Measurements from ENCODE around the gene DENND1A.

The DENND1A gene

GRCh38 chr9:123395276-123395688, 534.6 kb downstream of the DENND1A start:
- no peak for DNase-seq (ENCODE audit: low read depth in 2 of 2)

- DNase-seq (ENCODE audit: low read depth in 2 of 2) = no peak
Observed at GRCh38 chr9:123394291-123395235, 535.4 kb downstream of the DENND1A start.

GRCh38 chr9:123392802-123393201, 537.1 kb downstream of the DENND1A start:
- DNase-seq (ENCODE audit: low read depth in 2 of 2) = no peak

GRCh38 chr9:123391946-123392345, 538.0 kb downstream of the DENND1A start:
- DNase-seq (ENCODE audit: low read depth in 2 of 2) = no peak

- DNase-seq (ENCODE audit: low read depth in 2 of 2) = no peak
Observed at GRCh38 chr9:123391233-123391632, 538.7 kb downstream of the DENND1A start.

GRCh38 chr9:123390337-123391135, 539.4 kb downstream of the DENND1A start:
- DNase-seq (ENCODE audit: low read depth in 2 of 2) = no peak

- DNase-seq (ENCODE audit: low read depth in 2 of 2) = no peak
Observed at GRCh38 chr9:123389698-123390097, 540.2 kb downstream of the DENND1A start.

- DNase-seq (ENCODE audit: low read depth in 2 of 2) = no peak
Observed at GRCh38 chr9:123389070-123389469, 540.9 kb downstream of the DENND1A start.

GRCh38 chr9:123387686-123388085, 542.2 kb downstream of the DENND1A start:
- DNase-seq (ENCODE audit: low read depth in 2 of 2) = no peak

- DNase-seq (ENCODE audit: low read depth in 2 of 2) = no peak
Observed at GRCh38 chr9:123383512-123384170, 546.3 kb downstream of the DENND1A start.

- no peak for DNase-seq (ENCODE audit: low read depth in 2 of 2)
Observed at GRCh38 chr9:123382653-123383511, 547.0 kb downstream of the DENND1A start.

- no peak for DNase-seq (ENCODE audit: low read depth in 2 of 2)
Observed at GRCh38 chr9:123380852-123381705, 548.8 kb downstream of the DENND1A start.

- no peak for DNase-seq (ENCODE audit: low read depth in 2 of 2)
Observed at GRCh38 chr9:123378956-123379660, 550.8 kb downstream of the DENND1A start.

GRCh38 chr9:123378025-123378424, 551.9 kb downstream of the DENND1A start:
- no peak for DNase-seq (ENCODE audit: low read depth in 2 of 2)

- DNase-seq (ENCODE audit: low read depth in 2 of 2) = no peak
Observed at GRCh38 chr9:123377211-123377971, 552.5 kb downstream of the DENND1A start.

GRCh38 chr9:123376218-123377071, 553.5 kb downstream of the DENND1A start:
- DNase-seq (ENCODE audit: low read depth in 2 of 2) = no peak

GRCh38 chr9:123375469-123376132, 554.3 kb downstream of the DENND1A start:
- DNase-seq (ENCODE audit: low read depth in 2 of 2) = no peak

All from activated CD8-positive, alpha-beta memory T cell treated with anti-CD3 and anti-CD28 coated beads for 4 hours (primary cell).